K562 (cell line): Measurements from ENCODE around the gene DCLK3. TPM values are rescaled to one million over a fixed set of nuclear protein-coding genes. Genes with fewer than 3 reads are reported as not detected.

Source experiments
- ATAC-seq: fragments of 200-7000 bp; cut with Tn5 transposase; 3 replicates; pipeline ENCODE4 v1.9.1; 2020; ENCODE audit warnings: moderate library complexity
- BruUV-seq: library from RNA; stranded (reverse); fragments of 400-500 nt; replicated peaks from 2 replicates; lab custom pipeline; 2021; lab: Mats Ljungman, UMichigan
- CTCF ChIA-PET: fragments of 300-600 bp; formaldehyde crosslinking; extraction: SDS; loops from one replicate; lab custom pipeline; 2021; ENCODE audit warnings: low intra/inter-chr PET ratio; lab: Yijun Ruan, JAX
- POLR2A ChIA-PET: fragments of 300-600, 350-650 bp; sonication (Branson Sonifier 250); formaldehyde crosslinking; extraction: SDS; loops from one replicate; lab custom pipeline; 2021; ENCODE audit warnings: antibody characterized with exemption, inconsistent platforms; lab: Yijun Ruan, JAX
- DNase-seq, 4 experiments: peaks; one replicate each; pipeline versions ENCODE4 v3.0.0 to v3.0.0-alpha.2; 2011 to 2018; ENCODE audit warnings: low spot score in 3 of 4, mixed read lengths in 3 of 4; ENCODE audit errors: extremely low read depth in 1 of 4
- FAIRE-seq: peaks from 2 replicates; lab custom pipeline; 2011; peaks lifted over from hg19 to GRCh38; lab: Jason Lieb, UNC
- H2AFZ ChIP-seq: 2 replicates; pipeline ENCODE4 v1.6.0; 2011; ENCODE audit warnings: low read depth, low read length, control low read depth, inconsistent platforms
- H3K27ac ChIP-seq: fragments of 200-600 bp; 3 replicates; pipeline ENCODE4 v1.8.0; 2011; ENCODE audit warnings: low read depth, mild to moderate bottlenecking, control low read depth, inconsistent platforms, low read length, moderate library complexity, mixed read lengths; ENCODE audit errors: extremely low read depth
- H3K27me3 ChIP-seq, 2 experiments: fragments of 300-600 bp in 1 of 2; 2 replicates in 1 of 2; 3 replicates in 1 of 2; pipeline versions ENCODE4 v1.6.0 to v1.8.0; 2011; ENCODE audit warnings: inconsistent platforms in 2 of 2, low read length in 2 of 2, mild to moderate bottlenecking in 1 of 2, mixed read lengths in 1 of 2, moderate library complexity in 1 of 2; ENCODE audit not compliant: control insufficient read depth in 2 of 2, insufficient read depth in 2 of 2
- H3K36me3 ChIP-seq: fragments of 300-600 bp; 3 replicates; pipeline ENCODE4 v1.8.0; 2011; ENCODE audit warnings: mild to moderate bottlenecking, low read length, inconsistent platforms; ENCODE audit not compliant: control insufficient read depth, insufficient read depth
- H3K4me1 ChIP-seq, 2 experiments: fragments of 200-600 bp in 1 of 2; replicated peaks in 1 of 2; 2 replicates in 1 of 2; 3 replicates in 1 of 2; pipeline versions ENCODE4 v1.5.1 to v1.8.0; 2011; ENCODE audit warnings: inconsistent platforms in 2 of 2, low read length in 2 of 2, mild to moderate bottlenecking in 1 of 2, mixed read lengths in 1 of 2, moderate library complexity in 1 of 2; ENCODE audit not compliant: control insufficient read depth in 2 of 2, insufficient read depth in 2 of 2
- H3K4me2 ChIP-seq: 2 replicates; pipeline ENCODE4 v1.6.1; 2011; ENCODE audit warnings: low read length, control low read depth, inconsistent platforms, mixed read lengths; ENCODE audit not compliant: insufficient read depth
- H3K4me3 ChIP-seq: fragments of 200-600 bp; sonication (generic), shearing (Covaris generic); 2 replicates; pipeline ENCODE4 v1.5.1; 2016; ENCODE audit warnings: control low read depth, inconsistent platforms
- H3K79me2 ChIP-seq: fragments of 200-600 bp; 3 replicates; pipeline ENCODE4 v1.8.0; 2011; ENCODE audit warnings: low read length, inconsistent platforms; ENCODE audit not compliant: control insufficient read depth, insufficient read depth
- H3K9ac ChIP-seq, 2 experiments: 2 replicates each; pipeline versions ENCODE4 v1.6.0 to v1.6.1; 2011; ENCODE audit warnings: low read depth in 2 of 2, low read length in 2 of 2, control low read depth in 1 of 2, inconsistent platforms in 1 of 2, mild to moderate bottlenecking in 1 of 2, mixed read lengths in 1 of 2; ENCODE audit not compliant: insufficient read depth in 1 of 2
- H3K9me1 ChIP-seq: one replicate; pipeline ENCODE4 v1.6.0; 2011; ENCODE audit warnings: inconsistent platforms, mild to moderate bottlenecking, low read length, moderate library complexity; ENCODE audit not compliant: control insufficient read depth, insufficient read depth
- H3K9me3 ChIP-seq: replicated peaks from 2 replicates; pipeline ENCODE4 v1.5.1; 2011; ENCODE audit warnings: low read depth, low read length, inconsistent platforms; ENCODE audit not compliant: control insufficient read depth, insufficient read depth
- H4K20me1 ChIP-seq: replicated peaks from 2 replicates; pipeline ENCODE4 v1.6.1; 2011; ENCODE audit warnings: low read length, inconsistent platforms, mixed read lengths; ENCODE audit not compliant: control insufficient read depth, insufficient read depth
- BRD9 ChIP-seq: fragments of 450-650 bp; IDR thresholded peaks from 2 replicates; pipeline ENCODE4 v1.6.1; 2018; ENCODE audit warnings: low read depth; ENCODE audit not compliant: partially characterized antibody
- CEBPB ChIP-seq: fragments of 450-650 bp; IDR thresholded peaks from 2 replicates; pipeline ENCODE4 v1.6.1; 2016; ENCODE audit warnings: missing genetic modification characterization, missing compliant biosample characterization
- CTCF ChIP-seq, 3 experiments: IDR thresholded peaks in 2 of 3; conservative IDR thresholded peaks in 1 of 3; 2 replicates each; pipeline ENCODE4 v1.5.1; 2011 to 2012; ENCODE audit warnings: low read length in 3 of 3, mild to moderate bottlenecking in 3 of 3, control low read depth in 2 of 3, improper control_type of control experiment in 1 of 3, inconsistent platforms in 1 of 3, low read depth in 1 of 3, mixed read lengths in 1 of 3, moderate library complexity in 1 of 3; ENCODE audit not compliant: insufficient read depth in 2 of 3
- E2F8 ChIP-seq: fragments of 450-650 bp; IDR thresholded peaks from 2 replicates; pipeline ENCODE4 v1.7.1; 2018; ENCODE audit warnings: mild to moderate bottlenecking, low read depth; ENCODE audit not compliant: partially characterized antibody
- MEF2D ChIP-seq: conservative IDR thresholded peaks from 2 replicates; pipeline ENCODE4 v1.6.1; 2016; ENCODE audit warnings: low read depth, missing genetic modification characterization, missing compliant biosample characterization
- NR2C1 ChIP-seq, 2 experiments: fragments of 450-650 bp; IDR thresholded peaks; 2 replicates each; pipeline ENCODE4 v1.6.1; 2017; ENCODE audit warnings: mild to moderate bottlenecking in 2 of 2, antibody characterized with exemption in 1 of 2, inconsistent platforms in 1 of 2, missing compliant biosample characterization in 1 of 2, missing genetic modification characterization in 1 of 2
- PKNOX1 ChIP-seq: fragments of 450-650 bp; IDR thresholded peaks from 2 replicates; pipeline ENCODE4 v1.6.1; 2016
- RNF219 ChIP-seq: fragments of 250-450 bp; sonication (Bioruptor Pico); IDR thresholded peaks from 2 replicates; pipeline ENCODE4 v1.5.0; 2022; ENCODE audit warnings: mild to moderate bottlenecking
- TAF1 ChIP-seq: IDR thresholded peaks from 2 replicates; pipeline ENCODE4 v1.6.1; 2011; ENCODE audit warnings: mild to moderate bottlenecking, low read length, moderate library complexity; ENCODE audit not compliant: insufficient read depth, control insufficient read depth, severe bottlenecking; ENCODE audit errors: extremely low read depth
- TCF3 ChIP-seq: sonication (generic); formaldehyde crosslinking; IDR thresholded peaks from 2 replicates; pipeline ENCODE4 v1.4.0; 2020; ENCODE audit warnings: mild to moderate bottlenecking, missing genetic modification reagents
- WGBS: fragments of 100-300 bp; shearing (Covaris generic); methylation state at CpG from one replicate; pipeline ENCODE4 v1.1.6; 2016; ENCODE audit warnings: low coverage, mixed read lengths; ENCODE audit not compliant: insufficient coverage; ENCODE audit errors: missing lambda C conversion rate; 5-methylcytosine and 5-hydroxymethylcytosine counted together
- in situ Hi-C: fragments of 300-500 bp; cut with MboI; formaldehyde crosslinking; loops from 4 replicates; pipeline ENCODE4 v1.15.0; 2018; ENCODE audit warnings: inconsistent platforms, mixed read lengths
- intact Hi-C: fragments of 100-400 bp; cut with micrococcal nuclease; formaldehyde crosslinking; loops from 2 replicates; pipeline ENCODE4 v1.14.2; 2022
- polyA plus RNA-seq, 8 experiments: library from polyadenylated mRNA; depleted of rRNA in 4 of 8; stranded (reverse) in 5 of 8; unstranded in 3 of 8; fragments of >200 nt; fragmentation: Nextera tagmentation in 2 of 8; fragmentation: Illumina TruSeq in 1 of 8; extraction: Ambion mirVana in 2 of 8; extraction: Trizol in 1 of 8; gene quantifications; 2 replicates each; pipeline versions ENCODE4 v1.2.1 to v1.2.3, GENCODE V29; 2011 to 2014; ENCODE audit warnings: inconsistent platforms in 1 of 8, missing spikeins in 1 of 8
- total RNA-seq, 7 experiments: library from RNA; depleted of rRNA in 6 of 7; stranded (reverse); fragments of >200 nt in 6 of 7; fragmentation: Illumina TruSeq in 2 of 7; extraction: Trizol in 2 of 7; gene quantifications; 2 replicates each; pipeline versions ENCODE4 v1.2.1 to v1.2.3, GENCODE V29; 2011 to 2021; ENCODE audit warnings: low replicate concordance in 1 of 7

DCLK3 gene
- total and polyA plus RNA-seq, 9 of the 15 experiments (the other 6 are each of a cell fraction or from before 2014, with no cell fraction given), result not detected

- TF ChIP-seq CTCF (IDR thresholded peaks at IDR 0.05 in 2 of 3, conservative IDR thresholded peaks at IDR 0.05 in 1 of 3; ENCODE audit: insufficient read depth in 2 of 3, low read depth in 1 of 3, low read length in 3 of 3) (no peak), BRD9 (no peak), TCF3 (no peak), TAF1 (no peak)
Measured at GRCh38 chr3:36733723-36734122, 30.6 kb downstream of the DCLK3 start (continued).

- H3K9me3 ChIP-seq, result no peaks in the 10 kb centered on the region
- in situ Hi-C loops, result loop anchor here (10.0 to 25.0 kb wide), 3 partner anchors 129 to 482 kb away; no protein-coding TSS in a partner anchor
- no peak for FAIRE-seq
- no peak for DNase-seq
- H2AFZ ChIP-seq, result no peak overlapping the region
- peaks cover 5 to 24% of the 10 kb centered on the region in 2 experiments; a peak in 4 of 5 replicates for H3K27me3 ChIP-seq
- ChIA-PET POLR2A (interaction anchor here (0.6 to 1.8 kb wide), 4 partner anchors 21 to 256 kb away, joined by 3 to 5 read pairs (median 4); no protein-coding TSS in a partner anchor), CTCF (no interaction called here)
- H3K36me3 ChIP-seq, result no peaks in the 10 kb centered on the region
- H3K4me1 ChIP-seq, result peaks cover 0 to 10% of the 10 kb centered on the region in 2 experiments; a peak in 2 of 5 replicates
- 0 out of 4 replicates have a peak overlapping the region, but pooled peaks of 1 of the 2 experiments have one; percentile 22 for H3K9ac ChIP-seq
- no peak overlapping the region for H3K4me3 ChIP-seq
- no peaks in the 10 kb centered on the region for H3K79me2 ChIP-seq
- H3K9me1 ChIP-seq, result no peaks in the 10 kb centered on the region
- no peak overlapping the region for H3K4me2 ChIP-seq
- 0% methylated on average over 1 of the region's 1 CpG for WGBS
- ATAC-seq, result no peak
- BruUV-seq, result no TSS peak
- 0 out of 2 replicates have a peak, but pooled peaks cover 3% of the 10 kb centered on the region for H4K20me1 ChIP-seq
- no peak overlapping the region for H3K27ac ChIP-seq
- intact Hi-C loops, result no loop called here
- TF ChIP-seq CEBPB (tag) (no peak), PKNOX1 (peak; percentile 37; the same call in 1 of the 2 replicates), MEF2D (tag) (peak; percentile 90), NR2C1 (IDR thresholded peaks at IDR 0.05) (no peak), NR2C1 (tag; IDR thresholded peaks at IDR 0.05) (peak; percentile 86), E2F8 (no peak), RNF219 (CRISPR knock-in tag) (no peak)
Measured at GRCh38 chr3:36733162-36733696, 31.1 kb downstream of the DCLK3 start.
